WTC11 (cell line): Measurements from ENCODE around the gene LIF.

Experiments
- ARID4B ChIP-seq: sonication (generic); formaldehyde crosslinking; IDR thresholded peaks from 2 replicates; pipeline ENCODE4 v1.8.0; 2023; ENCODE audit warnings: missing genetic modification reagents, mild to moderate bottlenecking, borderline replicate concordance
- CBFB ChIP-seq: sonication (generic); formaldehyde crosslinking; IDR thresholded peaks from 2 replicates; pipeline ENCODE4 v1.8.1; 2022; ENCODE audit warnings: mild to moderate bottlenecking, low read depth, missing genetic modification reagents
- FOXP4 ChIP-seq: sonication (generic); formaldehyde crosslinking; IDR thresholded peaks from 2 replicates; pipeline ENCODE4 v1.8.0; 2022; ENCODE audit warnings: mild to moderate bottlenecking, missing genetic modification reagents
- GTF2I ChIP-seq: fragments of 250-450 bp; sonication (Bioruptor Pico); conservative IDR thresholded peaks from 2 replicates; pipeline ENCODE4 v1.4.0; 2021; ENCODE audit warnings: mild to moderate bottlenecking
- HMGXB4 ChIP-seq: sonication (generic); formaldehyde crosslinking; IDR thresholded peaks from 2 replicates; pipeline ENCODE4 v1.8.1; 2023; ENCODE audit warnings: mild to moderate bottlenecking, moderate library complexity, missing genetic modification reagents
- NFE2L1 ChIP-seq: sonication (generic); formaldehyde crosslinking; IDR thresholded peaks from 2 replicates; pipeline ENCODE4 v1.8.1; 2023; ENCODE audit warnings: missing genetic modification reagents
- NR1H2 ChIP-seq: sonication (generic); formaldehyde crosslinking; IDR thresholded peaks from 2 replicates; pipeline ENCODE4 v1.9.0; 2021; ENCODE audit warnings: mild to moderate bottlenecking, moderate library complexity, missing genetic modification reagents
- ZNF423 ChIP-seq: fragments of 250-450 bp; sonication (Bioruptor Pico); IDR thresholded peaks from 2 replicates; pipeline ENCODE4 v2.1.2; 2022; ENCODE audit warnings: mild to moderate bottlenecking, moderate library complexity
- TF ChIP-seq, protein P1 (sequence below): fragments of 200-600 bp; IDR thresholded peaks from 2 replicates; pipeline ENCODE4 v1.8.0; 2022; ENCODE audit warnings: antibody characterized with exemption
- TF ChIP-seq, protein P2 (sequence below): sonication (generic); formaldehyde crosslinking; IDR thresholded peaks from 2 replicates; pipeline ENCODE4 v1.8.1; 2023; ENCODE audit warnings: mild to moderate bottlenecking, missing genetic modification reagents, moderate library complexity

GRCh38 chr22:30274437-30274812, 27.9 kb upstream of the LIF start:
- no peak for TF ChIP-seq NFE2L1
- no peak for TF ChIP-seq HMGXB4 (CRISPR knock-in tag)
- TF ChIP-seq, protein P1, sequence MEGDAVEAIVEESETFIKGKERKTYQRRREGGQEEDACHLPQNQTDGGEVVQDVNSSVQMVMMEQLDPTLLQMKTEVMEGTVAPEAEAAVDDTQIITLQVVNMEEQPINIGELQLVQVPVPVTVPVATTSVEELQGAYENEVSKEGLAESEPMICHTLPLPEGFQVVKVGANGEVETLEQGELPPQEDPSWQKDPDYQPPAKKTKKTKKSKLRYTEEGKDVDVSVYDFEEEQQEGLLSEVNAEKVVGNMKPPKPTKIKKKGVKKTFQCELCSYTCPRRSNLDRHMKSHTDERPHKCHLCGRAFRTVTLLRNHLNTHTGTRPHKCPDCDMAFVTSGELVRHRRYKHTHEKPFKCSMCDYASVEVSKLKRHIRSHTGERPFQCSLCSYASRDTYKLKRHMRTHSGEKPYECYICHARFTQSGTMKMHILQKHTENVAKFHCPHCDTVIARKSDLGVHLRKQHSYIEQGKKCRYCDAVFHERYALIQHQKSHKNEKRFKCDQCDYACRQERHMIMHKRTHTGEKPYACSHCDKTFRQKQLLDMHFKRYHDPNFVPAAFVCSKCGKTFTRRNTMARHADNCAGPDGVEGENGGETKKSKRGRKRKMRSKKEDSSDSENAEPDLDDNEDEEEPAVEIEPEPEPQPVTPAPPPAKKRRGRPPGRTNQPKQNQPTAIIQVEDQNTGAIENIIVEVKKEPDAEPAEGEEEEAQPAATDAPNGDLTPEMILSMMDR = no peak
- TF ChIP-seq CBFB = no peak
- TF ChIP-seq, protein P2, sequence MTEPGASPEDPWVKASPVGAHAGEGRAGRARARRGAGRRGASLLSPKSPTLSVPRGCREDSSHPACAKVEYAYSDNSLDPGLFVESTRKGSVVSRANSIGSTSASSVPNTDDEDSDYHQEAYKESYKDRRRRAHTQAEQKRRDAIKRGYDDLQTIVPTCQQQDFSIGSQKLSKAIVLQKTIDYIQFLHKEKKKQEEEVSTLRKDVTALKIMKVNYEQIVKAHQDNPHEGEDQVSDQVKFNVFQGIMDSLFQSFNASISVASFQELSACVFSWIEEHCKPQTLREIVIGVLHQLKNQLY (CRISPR knock-in tag) = no peak
- TF ChIP-seq ARID4B (CRISPR knock-in tag) = no peak
- TF ChIP-seq NR1H2 (CRISPR knock-in tag) = no peak
- TF ChIP-seq ZNF423 (CRISPR knock-in tag) = no peak
- no peak for TF ChIP-seq GTF2I (CRISPR knock-in tag)
- no peak for TF ChIP-seq FOXP4 (CRISPR knock-in tag)
